ENCODE results near the gene UROS.

UROS gene

DNA sequence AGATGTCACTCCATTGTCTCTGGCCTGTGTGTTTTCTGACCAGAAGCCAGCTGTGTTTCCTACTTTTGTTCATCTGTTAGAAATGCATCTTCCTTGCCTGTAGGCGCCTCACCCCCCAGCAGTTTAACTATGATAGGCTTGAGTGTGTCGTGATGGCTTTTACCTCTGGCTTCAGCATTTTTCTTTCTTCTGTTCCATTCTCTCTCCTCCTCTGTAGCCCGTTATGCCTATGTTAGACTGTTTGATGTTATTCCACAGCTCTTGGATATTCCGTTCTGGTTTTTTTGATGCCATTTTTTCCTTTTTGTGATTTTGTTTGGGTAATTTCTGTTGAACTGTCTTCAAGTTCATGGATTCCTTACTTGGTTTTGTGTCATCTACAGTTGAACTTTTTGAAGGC, 65.3 kb downstream of the UROS start:
- DNase-seq, result no peak

DNA sequence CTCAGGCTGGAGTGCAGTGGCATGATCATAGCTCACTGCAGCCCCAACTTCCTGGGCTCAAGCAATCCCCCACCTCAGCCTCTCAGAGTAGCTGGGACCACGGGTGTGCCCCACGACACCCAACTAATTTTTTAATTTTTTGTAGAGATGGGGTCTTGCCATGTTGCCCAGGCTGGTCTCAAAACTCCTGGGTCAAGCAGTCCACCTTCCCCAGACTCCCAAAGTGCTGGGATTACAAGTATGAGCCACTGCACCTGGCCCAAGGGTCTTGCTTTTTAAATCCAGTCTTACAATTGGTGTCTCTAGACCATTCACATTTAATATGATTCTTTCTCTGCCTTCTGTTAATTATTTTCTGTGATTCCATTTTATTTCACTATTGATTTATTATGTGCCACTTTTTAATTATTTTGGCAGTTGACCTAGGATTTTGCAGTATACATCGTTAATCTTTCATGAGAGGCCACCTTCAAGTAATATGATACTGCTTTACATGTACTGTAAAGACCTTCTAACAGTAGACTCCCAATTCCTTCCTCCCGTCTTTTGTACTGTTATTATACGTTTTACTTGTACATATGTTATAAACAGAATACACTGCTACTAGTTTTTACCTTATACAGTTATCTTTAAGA, 66.1 kb downstream of the UROS start:
- no peak for DNase-seq

DNA sequence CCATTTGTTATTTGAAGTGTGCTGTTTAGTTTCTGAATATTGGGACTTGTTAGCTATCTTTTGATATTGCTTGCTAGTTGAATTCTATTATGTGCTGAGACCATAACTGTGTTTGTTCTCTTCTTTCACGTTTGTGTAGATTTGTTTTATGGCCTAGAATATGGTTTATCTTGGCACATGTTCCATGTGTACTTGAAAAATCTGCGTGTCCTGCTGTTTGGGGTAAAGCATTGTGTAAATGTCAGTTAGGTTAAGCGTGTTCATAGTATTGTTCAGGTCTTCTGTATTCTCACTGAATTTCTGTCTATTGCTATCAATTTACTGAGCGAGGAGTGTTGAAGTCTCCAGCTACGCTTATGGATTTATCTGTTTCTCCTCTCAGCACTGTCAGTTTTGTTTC, 66.9 kb downstream of the UROS start:
- no peak for DNase-seq

- DNase-seq, result no peak
Measured at GRCh38 chr10:125747417-125747816, 75.6 kb downstream of the UROS start.

GRCh38 chr10:125744909-125745308, 78.1 kb downstream of the UROS start:
- DNase-seq, result no peak

- no peak for DNase-seq
Measured at GRCh38 chr10:125742465-125742864, 80.6 kb downstream of the UROS start.

GRCh38 chr10:125739994-125740679, 82.9 kb downstream of the UROS start:
- no peak for DNase-seq

All from fibroblast of skin of right quadriceps (primary cell).